Kidney epithelial cell (primary cell): ENCODE measurements around the gene IL20. TPM values are rescaled to one million over a fixed set of nuclear protein-coding genes. Genes with fewer than 3 reads are reported as not detected.

Experiments
- DNase-seq: peaks from one replicate; pipeline ENCODE4 v3.0.0-alpha.2; 2010; ENCODE audit warnings: low read depth
- H3K27me3 ChIP-seq: 2 replicates; pipeline ENCODE4 v1.6.0; 2011; ENCODE audit warnings: low read length; ENCODE audit not compliant: control insufficient read depth, insufficient read depth
- H3K36me3 ChIP-seq: 2 replicates; pipeline ENCODE4 v1.5.1; 2011; ENCODE audit warnings: low read length; ENCODE audit not compliant: control insufficient read depth, insufficient read depth
- H3K4me3 ChIP-seq: 2 replicates; pipeline ENCODE4 v1.5.1; 2011; ENCODE audit warnings: low read depth, mild to moderate bottlenecking, control low read depth, low read length
- total RNA-seq: library from RNA; depleted of rRNA; stranded (reverse); fragments of >200 nt; gene quantifications from 2 replicates; pipeline ENCODE4 v1.2.3, GENCODE V29; 2015
- TF ChIP-seq, protein P1 (sequence below): IDR thresholded peaks from 2 replicates; pipeline ENCODE4 v1.5.1; 2011; ENCODE audit warnings: mild to moderate bottlenecking, moderate library complexity, low read length, control low read depth, inconsistent platforms; ENCODE audit not compliant: insufficient read depth, poor library complexity, severe bottlenecking

Gene IL20
- total RNA-seq, 1 donor from 2014 or later = not detected

DNA sequence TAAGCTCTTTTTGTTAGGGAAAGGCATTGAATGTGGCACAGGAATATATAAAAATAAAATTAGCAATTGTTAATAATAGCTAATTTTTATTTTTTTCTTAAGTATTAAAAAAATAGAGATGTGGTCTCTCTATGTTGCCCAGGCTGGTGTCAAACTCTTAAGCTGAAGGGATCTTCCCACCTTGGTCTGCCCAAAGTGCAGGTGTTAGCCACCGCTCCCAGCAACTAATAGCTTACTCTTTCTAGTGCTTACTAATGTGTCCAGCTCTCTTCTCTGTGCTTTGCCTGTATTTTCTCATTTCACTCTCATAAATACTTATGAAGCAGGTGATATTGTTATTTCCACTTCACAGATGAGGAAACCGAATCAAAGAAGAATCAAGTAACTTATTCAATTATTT, 18.5 kb downstream of the IL20 start:
- Histone ChIP-seq H3K4me3 (no peak overlapping the region), H3K27me3 (no peaks in the 10 kb centered on the region), H3K36me3 (no peaks in the 10 kb centered on the region)
- TF ChIP-seq, protein P1, sequence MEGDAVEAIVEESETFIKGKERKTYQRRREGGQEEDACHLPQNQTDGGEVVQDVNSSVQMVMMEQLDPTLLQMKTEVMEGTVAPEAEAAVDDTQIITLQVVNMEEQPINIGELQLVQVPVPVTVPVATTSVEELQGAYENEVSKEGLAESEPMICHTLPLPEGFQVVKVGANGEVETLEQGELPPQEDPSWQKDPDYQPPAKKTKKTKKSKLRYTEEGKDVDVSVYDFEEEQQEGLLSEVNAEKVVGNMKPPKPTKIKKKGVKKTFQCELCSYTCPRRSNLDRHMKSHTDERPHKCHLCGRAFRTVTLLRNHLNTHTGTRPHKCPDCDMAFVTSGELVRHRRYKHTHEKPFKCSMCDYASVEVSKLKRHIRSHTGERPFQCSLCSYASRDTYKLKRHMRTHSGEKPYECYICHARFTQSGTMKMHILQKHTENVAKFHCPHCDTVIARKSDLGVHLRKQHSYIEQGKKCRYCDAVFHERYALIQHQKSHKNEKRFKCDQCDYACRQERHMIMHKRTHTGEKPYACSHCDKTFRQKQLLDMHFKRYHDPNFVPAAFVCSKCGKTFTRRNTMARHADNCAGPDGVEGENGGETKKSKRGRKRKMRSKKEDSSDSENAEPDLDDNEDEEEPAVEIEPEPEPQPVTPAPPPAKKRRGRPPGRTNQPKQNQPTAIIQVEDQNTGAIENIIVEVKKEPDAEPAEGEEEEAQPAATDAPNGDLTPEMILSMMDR = no peak
- no peak for DNase-seq

DNA sequence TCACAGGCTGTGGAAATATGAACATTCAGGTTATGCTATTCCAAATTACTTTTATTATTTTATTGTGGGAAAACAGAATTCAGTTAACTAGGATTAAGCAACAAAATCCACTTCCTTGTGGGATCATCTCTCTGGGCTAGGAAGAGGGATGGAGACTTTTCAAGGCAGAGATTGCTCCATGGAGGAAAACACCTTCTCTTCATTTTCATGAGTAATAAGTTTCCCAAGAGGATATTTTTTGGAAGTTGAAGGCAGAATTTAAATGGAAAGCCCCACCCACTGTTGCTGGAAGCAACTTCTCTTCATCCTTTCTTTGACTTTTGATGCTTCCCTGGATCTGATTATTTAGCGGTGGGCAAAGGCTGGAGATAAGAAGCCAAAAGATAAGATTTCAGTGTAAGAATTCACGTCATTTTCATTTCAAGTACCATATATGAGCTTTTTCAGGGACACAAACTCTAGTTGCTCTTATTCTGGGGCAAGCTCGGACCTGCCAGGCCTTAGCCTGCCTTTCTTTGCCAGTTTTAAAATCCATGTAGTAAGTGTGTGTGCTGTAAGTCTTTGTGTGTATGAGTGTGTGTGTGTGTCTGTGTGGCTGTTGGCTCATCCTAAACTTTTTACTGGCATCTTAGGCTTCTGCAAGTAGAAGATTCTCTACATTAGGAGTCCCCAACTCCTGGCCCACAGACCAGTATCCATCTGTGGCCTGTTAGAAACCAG, 20.1 kb downstream of the IL20 start:
- TF ChIP-seq, protein P1 = no peak
- DNase-seq = no peak
- Histone ChIP-seq H3K36me3 (no peaks in the 10 kb centered on the region), H3K4me3 (no peak overlapping the region), H3K27me3 (no peaks in the 10 kb centered on the region)

DNA sequence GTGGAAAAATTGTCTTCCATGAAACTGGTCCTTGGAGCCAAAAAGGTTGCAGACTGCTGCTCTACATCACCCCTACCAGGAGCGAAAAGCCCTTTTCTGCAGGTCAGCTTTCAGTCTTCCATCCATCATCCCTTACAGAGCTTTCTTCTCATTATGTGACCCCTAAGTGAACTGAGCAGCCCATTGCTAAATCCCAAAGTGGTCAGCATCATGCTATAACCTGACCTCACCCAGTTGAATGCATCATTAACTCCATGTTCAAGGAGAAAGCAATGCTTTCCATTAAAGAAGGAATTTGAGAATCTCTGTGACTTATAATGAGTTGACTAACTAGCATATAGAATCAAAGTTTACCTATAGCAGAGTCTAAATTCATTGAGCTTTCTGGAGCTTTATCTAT, 21.4 kb downstream of the IL20 start:
- Histone ChIP-seq H3K27me3 (no peaks in the 10 kb centered on the region), H3K36me3 (no peaks in the 10 kb centered on the region), H3K4me3 (no peak overlapping the region)
- TF ChIP-seq, protein P1 = no peak
- no peak for DNase-seq

DNA sequence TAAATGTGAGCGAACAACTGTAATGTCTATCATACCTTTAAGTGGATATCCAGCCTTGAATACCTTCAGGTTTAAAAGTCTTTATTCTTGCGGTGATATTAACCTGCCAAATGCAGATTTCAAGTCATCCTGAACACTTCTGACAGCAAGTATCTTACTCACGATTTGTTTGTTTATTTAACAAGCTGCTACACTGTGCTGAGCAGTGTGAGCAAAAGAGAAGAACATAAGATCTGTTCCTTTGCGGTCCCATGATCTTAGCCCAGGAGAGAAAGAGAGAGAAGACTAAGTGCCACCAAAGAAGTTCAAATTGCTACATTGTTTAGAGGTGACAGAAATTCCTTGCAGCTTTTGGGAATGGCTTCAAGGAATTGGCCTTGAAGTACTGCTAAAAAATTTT, 22.3 kb downstream of the IL20 start:
- no peak for DNase-seq
- TF ChIP-seq, protein P1 = no peak
- Histone ChIP-seq H3K4me3 (no peak overlapping the region), H3K36me3 (no peaks in the 10 kb centered on the region), H3K27me3 (no peaks in the 10 kb centered on the region)

DNA sequence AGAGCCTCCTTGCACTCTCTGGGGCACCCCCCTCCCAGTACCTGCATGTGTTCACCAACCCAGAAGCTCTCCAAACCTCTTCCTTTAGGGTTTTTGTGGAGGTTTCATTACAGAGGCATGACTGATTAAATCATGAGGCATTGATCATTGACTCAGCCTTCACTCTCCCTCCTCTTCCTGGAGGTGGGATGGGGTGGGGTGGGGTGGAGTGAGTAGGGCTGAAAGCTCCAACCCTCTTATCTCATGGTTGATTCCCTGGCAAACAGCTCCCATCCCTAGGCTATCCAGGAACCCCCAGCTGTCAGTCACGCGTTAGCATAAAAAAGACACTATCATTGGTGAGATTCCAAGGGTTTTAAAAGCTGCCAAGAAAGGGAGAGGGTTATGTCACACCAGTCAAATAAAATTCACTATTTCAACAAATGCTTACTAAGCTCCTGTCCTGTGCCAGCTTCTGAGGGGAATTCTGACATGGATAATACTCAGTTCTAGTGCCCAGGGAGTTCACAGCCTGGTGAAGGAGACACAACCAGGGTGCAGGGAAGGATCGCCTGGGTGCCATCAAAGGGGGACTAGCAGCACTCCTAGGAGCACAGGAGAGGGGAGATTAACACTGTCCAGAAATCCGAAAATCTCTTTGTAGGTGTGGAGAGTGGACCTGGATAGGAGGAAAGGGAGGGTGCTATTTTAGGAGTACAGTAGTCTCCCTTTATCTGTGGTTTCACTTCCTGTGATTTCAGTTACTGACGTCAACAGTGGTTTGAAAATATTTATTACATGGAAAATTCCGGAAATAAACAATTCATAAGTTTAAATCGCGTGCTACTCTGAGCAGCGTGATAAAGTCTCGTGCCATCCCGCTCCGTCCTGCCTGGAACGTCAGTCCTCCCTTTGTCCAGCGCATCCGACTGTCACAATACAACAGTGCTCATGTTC, 25.0 kb downstream of the IL20 start:
- DNase-seq = no peak
- Histone ChIP-seq H3K4me3 (no peak overlapping the region), H3K36me3 (no peaks in the 10 kb centered on the region), H3K27me3 (no peaks in the 10 kb centered on the region)
- TF ChIP-seq, protein P1 = no peak
